Body of pancreas (tissue), 4 donors: ENCODE results near the gene HNRNPLL.

Experiments used
- POLR2A ChIP-seq, 3 donors: fragments of 450-650 bp; IDR thresholded peaks; one replicate each; pipeline ENCODE4 v1.6.1; 2016; ENCODE audit warnings: antibody characterized with exemption in 3 of 3, mild to moderate bottlenecking in 2 of 3
- TF ChIP-seq, protein P1 (sequence below), 7 experiments: fragments of 450-650 bp in 4 of 7; fragments of 200-600 bp in 3 of 7; sonication (generic) in 3 of 7; IDR thresholded peaks; one replicate each; pipeline ENCODE4 v1.5.1; 2016 to 2019; ENCODE audit warnings: antibody characterized with exemption in 7 of 7

DNA sequence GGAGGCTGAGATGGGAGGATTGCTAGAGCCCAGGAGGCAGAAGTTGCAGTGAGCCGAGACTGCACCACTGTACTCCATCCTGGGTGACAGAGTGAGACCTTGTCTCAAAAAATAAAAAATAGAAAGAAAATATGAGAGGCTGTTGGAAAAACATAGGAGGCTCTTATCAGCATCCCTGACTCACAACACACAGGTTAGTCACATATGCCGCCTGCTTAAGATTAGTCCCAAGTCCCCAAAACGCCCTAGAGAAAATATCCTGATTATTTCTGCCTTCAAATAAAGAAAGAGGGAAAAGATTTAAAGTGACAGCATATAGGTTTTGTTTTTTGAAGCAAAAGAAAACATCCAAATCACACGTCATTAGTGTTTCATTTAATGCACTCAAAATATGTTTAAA lies 33.3 kb upstream of the HNRNPLL start:
- TF ChIP-seq, protein P1, sequence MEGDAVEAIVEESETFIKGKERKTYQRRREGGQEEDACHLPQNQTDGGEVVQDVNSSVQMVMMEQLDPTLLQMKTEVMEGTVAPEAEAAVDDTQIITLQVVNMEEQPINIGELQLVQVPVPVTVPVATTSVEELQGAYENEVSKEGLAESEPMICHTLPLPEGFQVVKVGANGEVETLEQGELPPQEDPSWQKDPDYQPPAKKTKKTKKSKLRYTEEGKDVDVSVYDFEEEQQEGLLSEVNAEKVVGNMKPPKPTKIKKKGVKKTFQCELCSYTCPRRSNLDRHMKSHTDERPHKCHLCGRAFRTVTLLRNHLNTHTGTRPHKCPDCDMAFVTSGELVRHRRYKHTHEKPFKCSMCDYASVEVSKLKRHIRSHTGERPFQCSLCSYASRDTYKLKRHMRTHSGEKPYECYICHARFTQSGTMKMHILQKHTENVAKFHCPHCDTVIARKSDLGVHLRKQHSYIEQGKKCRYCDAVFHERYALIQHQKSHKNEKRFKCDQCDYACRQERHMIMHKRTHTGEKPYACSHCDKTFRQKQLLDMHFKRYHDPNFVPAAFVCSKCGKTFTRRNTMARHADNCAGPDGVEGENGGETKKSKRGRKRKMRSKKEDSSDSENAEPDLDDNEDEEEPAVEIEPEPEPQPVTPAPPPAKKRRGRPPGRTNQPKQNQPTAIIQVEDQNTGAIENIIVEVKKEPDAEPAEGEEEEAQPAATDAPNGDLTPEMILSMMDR (IDR thresholded peaks at IDR 0.05): no peak
- no peak for TF ChIP-seq POLR2A (IDR thresholded peaks at IDR 0.05)
